ENCODE measurements around the gene TCF25.

The TCF25 gene

GRCh38 chr16:89936508-89936907 is 63.1 kb downstream of the TCF25 start:
- no peaks in the 10 kb centered on the region for H3K27me3 ChIP-seq (replicated peaks; ENCODE audit: control insufficient read depth, insufficient read depth, low read length)
- DNase-seq (ENCODE audit: extremely low read depth, insufficient read length) = no peak
- no peak overlapping the region for H3K4me3 ChIP-seq (replicated peaks; ENCODE audit: low read depth, low read length)
- no peak for TF ChIP-seq CTCF (IDR thresholded peaks at IDR 0.05; ENCODE audit: insufficient read depth, low read length, poor library complexity, severe bottlenecking)
- H3K36me3 ChIP-seq (ENCODE audit: control insufficient read depth, insufficient read depth, low read length) = no peaks in the 10 kb centered on the region

- H3K4me3 ChIP-seq (replicated peaks; ENCODE audit: low read depth, low read length) = no peak overlapping the region
- no peaks in the 10 kb centered on the region for H3K27me3 ChIP-seq (replicated peaks; ENCODE audit: control insufficient read depth, insufficient read depth, low read length)
- H3K36me3 ChIP-seq (ENCODE audit: control insufficient read depth, insufficient read depth, low read length) = no peaks in the 10 kb centered on the region
- no peak for TF ChIP-seq CTCF (IDR thresholded peaks at IDR 0.05; ENCODE audit: insufficient read depth, low read length, poor library complexity, severe bottlenecking)
- no peak for DNase-seq (ENCODE audit: extremely low read depth, insufficient read length)
Measured at GRCh38 chr16:89936981-89937380, 63.6 kb downstream of the TCF25 start.

DNA sequence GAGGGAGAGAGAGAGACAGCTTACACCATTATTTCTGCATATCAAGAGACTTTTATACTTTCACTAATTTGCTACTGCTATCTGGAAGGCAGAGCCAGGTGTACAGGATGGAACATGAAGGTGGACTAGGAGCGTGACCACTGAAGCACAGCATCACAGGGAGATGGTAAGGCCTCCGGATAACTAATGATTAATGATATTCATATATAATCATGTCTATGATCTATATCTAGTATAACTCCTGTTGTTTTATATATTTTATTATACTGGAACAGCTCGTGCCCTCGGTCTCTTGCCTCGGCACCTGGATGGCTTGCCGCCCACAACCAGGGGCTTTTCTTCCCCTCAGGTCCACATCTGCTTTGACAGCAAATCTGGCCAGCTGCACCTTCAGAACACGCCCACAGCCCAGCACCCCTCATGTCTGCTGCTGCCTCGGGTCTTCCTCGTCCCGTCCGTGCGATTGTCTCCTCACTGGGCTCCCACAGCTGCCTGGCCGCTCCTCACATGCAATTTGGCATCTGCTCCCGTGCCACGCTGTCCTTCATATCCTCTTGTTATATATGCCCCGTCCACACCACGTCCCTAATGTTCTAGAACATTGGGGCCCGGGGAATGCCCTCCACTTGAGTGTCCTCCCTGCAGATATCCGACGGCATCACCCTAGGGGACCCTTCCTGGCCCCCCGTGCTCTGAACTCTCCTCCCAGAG is 64.9 kb downstream of the TCF25 start:
- DNase-seq (ENCODE audit: extremely low read depth, insufficient read length) = no peak
- Histone ChIP-seq H3K4me3 (replicated peaks; ENCODE audit: low read depth, low read length) (no peak overlapping the region), H3K27me3 (replicated peaks; ENCODE audit: control insufficient read depth, insufficient read depth, low read length) (no peaks in the 10 kb centered on the region), H3K36me3 (ENCODE audit: control insufficient read depth, insufficient read depth, low read length) (no peaks in the 10 kb centered on the region)
- TF ChIP-seq CTCF (IDR thresholded peaks at IDR 0.05; ENCODE audit: insufficient read depth, low read length, poor library complexity, severe bottlenecking) = no peak

DNA sequence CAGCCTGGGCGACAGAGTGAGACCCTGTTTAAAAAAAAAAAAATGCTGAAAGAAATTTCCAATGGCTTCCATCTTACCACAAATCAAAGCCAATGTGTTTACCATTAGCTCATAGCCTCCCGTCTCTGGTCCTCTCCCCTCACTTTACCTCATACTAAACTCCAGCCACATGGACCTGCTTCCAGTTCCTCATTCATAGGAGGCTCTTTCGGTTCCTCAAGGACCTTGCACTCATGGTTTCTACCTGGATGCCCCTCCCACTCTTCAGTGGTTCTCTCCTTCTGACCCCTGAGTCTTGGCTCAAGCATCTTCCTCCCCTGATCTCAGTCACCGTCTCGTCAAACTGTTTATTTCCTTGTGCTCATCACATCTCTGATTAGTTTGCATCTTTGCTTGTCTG is 71.4 kb downstream of the TCF25 start:
- no peaks in the 10 kb centered on the region for H3K36me3 ChIP-seq (ENCODE audit: control insufficient read depth, insufficient read depth, low read length)
- no peak overlapping the region for H3K4me3 ChIP-seq (replicated peaks; ENCODE audit: low read depth, low read length)
- TF ChIP-seq CTCF (IDR thresholded peaks at IDR 0.05; ENCODE audit: insufficient read depth, low read length, poor library complexity, severe bottlenecking) = no peak
- peak; percentile 49 for DNase-seq (ENCODE audit: extremely low read depth, insufficient read length)
- no peaks in the 10 kb centered on the region; the same call in 1 of the 2 replicates for H3K27me3 ChIP-seq (replicated peaks; ENCODE audit: control insufficient read depth, insufficient read depth, low read length)

DNA sequence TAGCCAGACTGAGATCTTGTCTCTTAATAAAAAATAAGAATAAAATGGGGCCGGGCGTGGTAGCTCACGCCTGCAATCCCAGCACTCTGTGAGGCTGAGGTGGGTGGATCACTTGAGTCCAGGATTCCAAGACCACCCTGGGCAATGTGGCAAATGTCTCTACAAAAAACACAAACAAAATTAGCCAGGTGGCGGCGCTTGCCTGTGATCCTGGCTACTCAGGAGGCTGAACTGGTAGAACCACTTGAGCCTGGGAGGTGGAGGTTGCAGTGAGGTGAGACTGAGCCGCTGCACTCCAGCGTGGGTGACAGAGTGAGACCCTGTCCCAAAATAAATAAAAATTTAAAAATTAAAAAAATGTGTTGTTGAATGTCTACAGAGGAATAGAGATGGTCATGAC is 72.3 kb downstream of the TCF25 start:
- H3K27me3 ChIP-seq (replicated peaks; ENCODE audit: control insufficient read depth, insufficient read depth, low read length) = no peaks in the 10 kb centered on the region; the same call in 1 of the 2 replicates
- peak; percentile 37 for TF ChIP-seq CTCF (IDR thresholded peaks at IDR 0.05; ENCODE audit: insufficient read depth, low read length, poor library complexity, severe bottlenecking)
- H3K4me3 ChIP-seq (replicated peaks; ENCODE audit: low read depth, low read length) = no peak overlapping the region
- DNase-seq (ENCODE audit: extremely low read depth, insufficient read length) = no peak
- H3K36me3 ChIP-seq (ENCODE audit: control insufficient read depth, insufficient read depth, low read length) = no peaks in the 10 kb centered on the region

DNA sequence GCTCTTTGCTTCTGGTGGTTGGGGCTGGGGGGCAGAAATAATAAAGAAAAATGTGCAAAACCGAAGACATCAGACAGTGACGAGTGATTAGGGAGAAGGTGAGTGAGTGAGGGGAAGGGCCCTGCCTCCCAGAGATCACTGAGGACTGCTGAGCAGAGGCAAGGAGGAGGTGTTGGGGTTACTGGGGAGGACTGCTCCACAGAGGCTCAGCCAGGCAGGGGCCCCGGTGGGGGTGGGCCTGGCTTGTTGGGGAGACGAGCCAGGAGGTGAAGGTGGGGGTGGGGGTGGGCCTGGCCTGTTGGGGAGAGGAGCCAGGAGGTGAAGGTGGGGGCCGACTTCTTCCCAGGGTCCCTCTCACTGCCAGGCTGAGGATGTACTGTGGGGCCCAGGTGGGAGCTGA is 73.1 kb downstream of the TCF25 start:
- no peaks in the 10 kb centered on the region; the same call in 1 of the 2 replicates for H3K27me3 ChIP-seq (replicated peaks; ENCODE audit: control insufficient read depth, insufficient read depth, low read length)
- no peak for DNase-seq (ENCODE audit: extremely low read depth, insufficient read length)
- H3K36me3 ChIP-seq (ENCODE audit: control insufficient read depth, insufficient read depth, low read length) = no peaks in the 10 kb centered on the region
- TF ChIP-seq CTCF (IDR thresholded peaks at IDR 0.05; ENCODE audit: insufficient read depth, low read length, poor library complexity, severe bottlenecking) = no peak
- H3K4me3 ChIP-seq (replicated peaks; ENCODE audit: low read depth, low read length) = no peak overlapping the region

Measured in GM06990 (cell line).